DOHH2 (cell line): ENCODE data around the gene SKIL.

Experiments used
- EZH2phosphoT487 ChIP-seq: fragments of 200-600 bp; sonication (generic); IDR thresholded peaks from 2 replicates; pipeline ENCODE4 v1.6.1; 2017; ENCODE audit warnings: borderline replicate concordance, mild to moderate bottlenecking, antibody characterized with exemption, low read length, moderate library complexity, mixed read lengths
- TF ChIP-seq, protein P1 (sequence below): fragments of 200-600 bp; sonication (generic); IDR thresholded peaks from one replicate; pipeline ENCODE4 v1.5.1; 2014; ENCODE audit warnings: antibody characterized with exemption, mild to moderate bottlenecking, low read depth, low read length; ENCODE audit not compliant: poor library complexity, severe bottlenecking

DNA sequence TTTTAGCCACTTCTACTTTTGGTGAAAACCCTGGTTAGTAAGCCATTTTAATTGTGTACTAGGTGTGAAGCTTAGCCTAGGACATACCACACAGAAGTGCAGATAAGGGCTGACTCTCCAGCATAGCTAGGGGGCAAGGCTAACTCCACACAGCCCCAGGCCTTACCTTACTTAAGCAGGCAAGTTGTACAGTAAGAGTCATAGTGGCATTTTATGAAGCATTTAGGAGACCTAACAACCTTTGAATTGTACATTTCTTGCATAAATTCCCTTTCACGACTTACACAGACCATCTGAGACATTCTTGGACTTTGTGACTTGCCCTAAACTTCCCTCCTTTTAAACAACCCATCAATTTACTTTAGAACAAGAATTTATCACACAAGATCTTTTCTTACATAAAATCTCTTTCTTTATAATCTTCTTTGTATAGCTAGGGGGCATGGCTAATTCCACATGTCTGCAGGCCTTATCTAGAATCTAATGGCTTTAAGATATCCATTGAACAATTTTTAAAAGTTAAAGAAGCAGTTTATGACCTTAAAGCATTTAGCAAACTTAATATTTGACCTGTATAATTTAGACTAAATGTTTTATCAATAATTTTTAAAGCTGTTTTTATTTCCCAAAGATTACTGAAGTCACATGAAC, 18.7 kb upstream of the SKIL start:
- TF ChIP-seq, protein P1, sequence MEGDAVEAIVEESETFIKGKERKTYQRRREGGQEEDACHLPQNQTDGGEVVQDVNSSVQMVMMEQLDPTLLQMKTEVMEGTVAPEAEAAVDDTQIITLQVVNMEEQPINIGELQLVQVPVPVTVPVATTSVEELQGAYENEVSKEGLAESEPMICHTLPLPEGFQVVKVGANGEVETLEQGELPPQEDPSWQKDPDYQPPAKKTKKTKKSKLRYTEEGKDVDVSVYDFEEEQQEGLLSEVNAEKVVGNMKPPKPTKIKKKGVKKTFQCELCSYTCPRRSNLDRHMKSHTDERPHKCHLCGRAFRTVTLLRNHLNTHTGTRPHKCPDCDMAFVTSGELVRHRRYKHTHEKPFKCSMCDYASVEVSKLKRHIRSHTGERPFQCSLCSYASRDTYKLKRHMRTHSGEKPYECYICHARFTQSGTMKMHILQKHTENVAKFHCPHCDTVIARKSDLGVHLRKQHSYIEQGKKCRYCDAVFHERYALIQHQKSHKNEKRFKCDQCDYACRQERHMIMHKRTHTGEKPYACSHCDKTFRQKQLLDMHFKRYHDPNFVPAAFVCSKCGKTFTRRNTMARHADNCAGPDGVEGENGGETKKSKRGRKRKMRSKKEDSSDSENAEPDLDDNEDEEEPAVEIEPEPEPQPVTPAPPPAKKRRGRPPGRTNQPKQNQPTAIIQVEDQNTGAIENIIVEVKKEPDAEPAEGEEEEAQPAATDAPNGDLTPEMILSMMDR = no peak
- TF ChIP-seq EZH2phosphoT487 = no peak
